Osteocyte (in vitro differentiated cells): ENCODE measurements around the gene ZBTB34. TPM values are rescaled to one million over a fixed set of nuclear protein-coding genes. Genes with fewer than 3 reads are reported as not detected.

Experiments used
- DNase-seq: peaks from one replicate; pipeline ENCODE4 v3.0.0; 2021; ENCODE audit warnings: mixed read lengths; ENCODE audit not compliant: unreplicated experiment; ENCODE audit errors: extremely low spot score
- H3K27ac Mint-ChIP-seq: one replicate; pipeline ENCODE4 v1.8.0; 2021; ENCODE audit warnings: mild to moderate bottlenecking, mixed read lengths; ENCODE audit not compliant: unreplicated experiment
- H3K27me3 Mint-ChIP-seq: one replicate; pipeline ENCODE4 v1.8.0; 2021; ENCODE audit warnings: mixed read lengths; ENCODE audit not compliant: unreplicated experiment
- H3K36me3 Mint-ChIP-seq: one replicate; pipeline ENCODE4 v1.8.0; 2021; ENCODE audit warnings: mixed read lengths; ENCODE audit not compliant: unreplicated experiment
- H3K4me1 Mint-ChIP-seq: one replicate; pipeline ENCODE4 v1.8.0; 2021; ENCODE audit warnings: mixed read lengths; ENCODE audit not compliant: unreplicated experiment
- H3K4me3 Mint-ChIP-seq: one replicate; pipeline ENCODE4 v1.8.0; 2021; ENCODE audit warnings: mild to moderate bottlenecking, moderate library complexity, mixed read lengths; ENCODE audit not compliant: unreplicated experiment
- H3K9me3 Mint-ChIP-seq: one replicate; pipeline ENCODE4 v1.8.0; 2021; ENCODE audit warnings: mixed read lengths; ENCODE audit not compliant: unreplicated experiment
- CTCF ChIP-seq: fragments of 200-600 bp; sonication (generic); IDR thresholded peaks from 2 replicates; pipeline ENCODE4 v1.5.0; 2021; ENCODE audit warnings: antibody characterized with exemption, mild to moderate bottlenecking, moderate library complexity
- total RNA-seq: library from RNA; stranded (reverse); gene quantifications from 2 replicates; pipeline ENCODE4 v1.2.1, GENCODE V29; 2021

ZBTB34 gene
- total RNA-seq, 1 donor from 2014 or later, result 13.9 TPM

- Mint-ChIP-seq H3K4me3 (no peak overlapping the region), H3K27me3 (no peaks in the 10 kb centered on the region), H3K9me3 (no peaks in the 10 kb centered on the region), H3K4me1 (peaks cover 6% of the 10 kb centered on the region), H3K27ac (no peak overlapping the region), H3K36me3 (peaks cover 43% of the 10 kb centered on the region)
- TF ChIP-seq CTCF, result no peak
- DNase-seq, result no peak
Observed at GRCh38 chr9:126836216-126836615, 24.2 kb upstream of the ZBTB34 start.

GRCh38 chr9:126838055-126838811, 22.2 kb upstream of the ZBTB34 start:
- H3K27ac Mint-ChIP-seq, result no peak overlapping the region
- TF ChIP-seq CTCF, result no peak
- H3K9me3 Mint-ChIP-seq, result no peaks in the 10 kb centered on the region
- no peaks in the 10 kb centered on the region for H3K27me3 Mint-ChIP-seq
- H3K36me3 Mint-ChIP-seq, result peaks cover 31% of the 10 kb centered on the region
- H3K4me1 Mint-ChIP-seq, result peaks cover 7% of the 10 kb centered on the region
- DNase-seq, result peak; percentile 76
- H3K4me3 Mint-ChIP-seq, result no peak overlapping the region

- H3K9me3 Mint-ChIP-seq, result no peaks in the 10 kb centered on the region
- DNase-seq, result peak; percentile 68
- H3K4me1 Mint-ChIP-seq, result peaks cover 13% of the 10 kb centered on the region
- no peak overlapping the region for H3K27ac Mint-ChIP-seq
- TF ChIP-seq CTCF, result no peak
- no peaks in the 10 kb centered on the region for H3K27me3 Mint-ChIP-seq
- peaks cover 24% of the 10 kb centered on the region for H3K36me3 Mint-ChIP-seq
- no peak overlapping the region for H3K4me3 Mint-ChIP-seq
Observed at GRCh38 chr9:126838895-126839294, 21.5 kb upstream of the ZBTB34 start.

GRCh38 chr9:126839301-126839700, 21.1 kb upstream of the ZBTB34 start:
- Mint-ChIP-seq H3K9me3 (no peaks in the 10 kb centered on the region), H3K27me3 (no peaks in the 10 kb centered on the region), H3K36me3 (peaks cover 20% of the 10 kb centered on the region), H3K4me1 (peaks cover 17% of the 10 kb centered on the region), H3K4me3 (no peak overlapping the region), H3K27ac (no peak overlapping the region)
- DNase-seq, result peak; percentile 75
- no peak for TF ChIP-seq CTCF

DNA sequence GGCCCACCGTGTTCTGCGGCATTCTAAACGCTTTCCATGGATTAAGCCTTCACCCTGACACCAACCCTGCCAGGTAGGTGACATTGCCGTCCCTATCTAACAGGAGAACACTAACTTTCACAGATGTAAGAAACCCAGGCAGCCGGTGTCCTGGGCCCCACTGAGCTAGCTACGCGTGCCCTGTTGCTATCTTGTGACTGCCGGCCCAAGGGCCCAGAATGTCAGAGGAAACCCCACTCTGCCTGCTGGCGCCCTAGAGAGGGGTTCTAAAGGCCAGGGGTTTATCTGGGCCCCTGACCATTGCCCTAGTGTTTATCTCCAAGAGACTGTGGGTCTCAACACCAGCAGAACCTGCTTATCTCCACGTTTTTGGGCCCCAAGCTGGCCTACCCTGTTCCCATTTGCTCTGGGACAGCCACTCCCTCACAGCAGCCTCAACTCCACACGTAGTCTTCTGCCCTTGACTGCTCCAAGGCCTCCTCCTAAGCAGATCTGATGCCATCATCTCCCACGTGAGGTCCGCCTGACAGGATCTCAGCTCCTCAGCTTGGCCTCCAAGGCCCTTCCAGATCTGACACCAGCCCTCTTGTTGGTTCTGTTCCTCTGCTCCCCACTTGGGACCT, 18.1 kb upstream of the ZBTB34 start:
- peak; percentile 76 for DNase-seq
- H3K9me3 Mint-ChIP-seq, result no peaks in the 10 kb centered on the region
- no peaks in the 10 kb centered on the region for H3K27me3 Mint-ChIP-seq
- TF ChIP-seq CTCF, result no peak
- H3K27ac Mint-ChIP-seq, result no peak overlapping the region
- H3K36me3 Mint-ChIP-seq, result peaks cover 5% of the 10 kb centered on the region
- H3K4me3 Mint-ChIP-seq, result no peak overlapping the region
- peaks cover 13% of the 10 kb centered on the region for H3K4me1 Mint-ChIP-seq
